Small intestine (tissue), 7 donors: ENCODE data around the gene MMP26. TPM values are rescaled to one million over a fixed set of nuclear protein-coding genes. Genes with fewer than 3 reads are reported as not detected.
A peak's percentile ranks its signal among the peaks of the same experiment; 100 is the strongest.

ENCODE experiments used
- DNase-seq, 2 donors: peaks; one replicate each; pipeline versions ENCODE4 v3.0.0 to v3.0.0-alpha.2; 2013
- FAIRE-seq: peaks from 2 replicates; lab custom pipeline; 2012; peaks lifted over from hg19 to GRCh38; lab: Jason Lieb, UNC
- H3K27ac ChIP-seq, 3 donors: one replicate each; pipeline ENCODE4 v1.5.1; 2013; ENCODE audit warnings: low read length in 2 of 3, mild to moderate bottlenecking in 2 of 3, control low read depth in 1 of 3, inconsistent platforms in 1 of 3, low read depth in 1 of 3, moderate library complexity in 1 of 3
- H3K27me3 ChIP-seq, 3 donors: one replicate each; pipeline ENCODE4 v1.6.1; 2013; ENCODE audit warnings: low read length in 3 of 3, inconsistent platforms in 1 of 3; ENCODE audit not compliant: control insufficient read depth in 3 of 3, insufficient read depth in 3 of 3
- H3K36me3 ChIP-seq, 3 donors: one replicate each; pipeline ENCODE4 v1.6.1; 2013; ENCODE audit warnings: low read length in 3 of 3, inconsistent platforms in 1 of 3, low read depth in 1 of 3, mild to moderate bottlenecking in 1 of 3, moderate library complexity in 1 of 3; ENCODE audit not compliant: control insufficient read depth in 3 of 3, insufficient read depth in 2 of 3
- H3K4me1 ChIP-seq, 3 donors: one replicate each; pipeline ENCODE4 v1.6.1; 2013; ENCODE audit warnings: low read length in 2 of 3, inconsistent platforms in 1 of 3, low read depth in 1 of 3, mild to moderate bottlenecking in 1 of 3, moderate library complexity in 1 of 3; ENCODE audit not compliant: control insufficient read depth in 3 of 3, insufficient read depth in 2 of 3
- H3K4me3 ChIP-seq, 3 donors: one replicate each; pipeline ENCODE4 v1.5.1; 2013; ENCODE audit warnings: low read length in 3 of 3, control low read depth in 1 of 3, inconsistent platforms in 1 of 3, low read depth in 1 of 3, mild to moderate bottlenecking in 1 of 3, moderate library complexity in 1 of 3
- H3K9me3 ChIP-seq, 2 donors: one replicate each; pipeline ENCODE4 v1.6.1; 2013; ENCODE audit warnings: low read depth in 1 of 2, low read length in 1 of 2; ENCODE audit not compliant: control insufficient read depth in 2 of 2, insufficient read depth in 1 of 2
- WGBS, 3 donors: extraction: QIAGEN DNeasy Blood & Tissue Kit; methylation state at CpG; one replicate each; pipeline ENCODE4 v1.1.7; 2013; 5-methylcytosine and 5-hydroxymethylcytosine counted together
- polyA plus RNA-seq, 4 donors: library from polyadenylated mRNA; stranded (reverse) in 3 of 4; unstranded in 1 of 4; fragments of 200-250 nt in 3 of 4; fragments of 120-200 nt in 1 of 4; gene quantifications; one replicate each; pipeline versions ENCODE4 v1.2.1 to v1.2.3, GENCODE V29; 2013
- donor health status: healthy with polysubstance abuse.
- donor health status: control.
- donor health status: control.
- donor health status: Bipolar disorder and iron deficiency.
- donor health status: healthy.

Gene MMP26
- polyA plus RNA-seq, 4 donors: 0.04 TPM; not detected in 3

- 44 to 65% (median 51%) methylated on average over 2 of the region's 2 CpGs for WGBS, 3 donors
- H3K9me3 ChIP-seq: no peaks in the 10 kb centered on the region
- no peak overlapping the region for H3K4me3 ChIP-seq
- H3K36me3 ChIP-seq: no peaks in the 10 kb centered on the region
- no peaks in the 10 kb centered on the region for H3K4me1 ChIP-seq
- FAIRE-seq: no peak
- no peaks in the 10 kb centered on the region for H3K27me3 ChIP-seq
- H3K27ac ChIP-seq: no peak overlapping the region
- DNase-seq: no peak
These were observed 30.8 kb upstream of the MMP26 start for GRCh38 chr11:4673781-4674180.

GRCh38 chr11:4677948-4678347, 26.6 kb upstream of the MMP26 start:
- 41 to 79% (median 57%) methylated on average over 2 of the region's 2 CpGs for WGBS, 3 donors
- no peaks in the 10 kb centered on the region for H3K4me1 ChIP-seq
- no peak for FAIRE-seq

GRCh38 chr11:4680341-4680740, 24.2 kb upstream of the MMP26 start:
- Histone ChIP-seq H3K27ac (no peak overlapping the region), H3K4me1 (no peaks in the 10 kb centered on the region), H3K27me3 (no peaks in the 10 kb centered on the region), H3K36me3 (no peaks in the 10 kb centered on the region), H3K4me3 (no peak overlapping the region), H3K9me3 (no peaks in the 10 kb centered on the region)
- 22 to 36% (median 31%) methylated on average over 3 of the region's 3 CpGs for WGBS, 3 donors
- no peak for FAIRE-seq
- peak in 1 of 2 donors; percentile 5 for DNase-seq

More at GRCh38 chr11:4677948-4678347, 26.6 kb upstream of the MMP26 start:
- no peaks in the 10 kb centered on the region for H3K9me3 ChIP-seq
- H3K27me3 ChIP-seq: no peaks in the 10 kb centered on the region
- H3K27ac ChIP-seq: no peak overlapping the region
- H3K36me3 ChIP-seq: no peaks in the 10 kb centered on the region
- H3K4me3 ChIP-seq: no peak overlapping the region
- peak in 1 of 2 donors; percentile 5 for DNase-seq

- Histone ChIP-seq H3K36me3 (no peaks in the 10 kb centered on the region), H3K27ac (no peak overlapping the region), H3K4me1 (no peaks in the 10 kb centered on the region), H3K27me3 (no peaks in the 10 kb centered on the region), H3K9me3 (no peaks in the 10 kb centered on the region), H3K4me3 (no peak overlapping the region)
- WGBS, 3 donors: 51 to 70% (median 51%) methylated on average over 2 of the region's 2 CpGs
- FAIRE-seq (no peak), DNase-seq (no peak)
These were observed 21.8 kb upstream of the MMP26 start for GRCh38 chr11:4682623-4683419.

- H3K9me3 ChIP-seq: no peaks in the 10 kb centered on the region
These were observed 19.8 kb upstream of the MMP26 start for GRCh38 chr11:4684631-4685285.

GRCh38 chr11:4695442-4695841, 9.1 kb upstream of the MMP26 start:
- H3K9me3 ChIP-seq: no peaks in the 10 kb centered on the region
- DNase-seq (no peak), FAIRE-seq (no peak)
- H3K4me3 ChIP-seq: no peak overlapping the region
- 14 to 26% (median 25%) methylated on average over 1 of the region's 1 CpG for WGBS, 3 donors
- no peak overlapping the region for H3K27ac ChIP-seq
- no peaks in the 10 kb centered on the region for H3K4me1 ChIP-seq
- no peaks in the 10 kb centered on the region for H3K27me3 ChIP-seq
- H3K36me3 ChIP-seq: no peaks in the 10 kb centered on the region

More at GRCh38 chr11:4684631-4685285, 19.8 kb upstream of the MMP26 start:
- FAIRE-seq (no peak), DNase-seq (no peak)
- Histone ChIP-seq H3K4me1 (no peaks in the 10 kb centered on the region), H3K27ac (no peak overlapping the region), H3K4me3 (no peak overlapping the region), H3K36me3 (no peaks in the 10 kb centered on the region), H3K27me3 (no peaks in the 10 kb centered on the region)
- WGBS, 3 donors: 56 to 77% (median 57%) methylated on average over 3 of the region's 3 CpGs

- DNase-seq: no peak
- Histone ChIP-seq H3K4me3 (no peak within 1 kb of the TSS), H3K4me1 (no peaks in the 10 kb centered on the region), H3K27ac (no peak within 1 kb of the TSS), H3K36me3 (no peaks in the 10 kb centered on the region), H3K9me3 (no peaks in the 10 kb centered on the region), H3K27me3 (no peaks in the 10 kb centered on the region)
- 47 to 67% (median 55%) methylated on average over 3 of the region's 3 CpGs for WGBS, 3 donors
- FAIRE-seq: no peak
These were observed 7.0 kb upstream of the MMP26 start, which contains the start of gene OR51E2 for GRCh38 chr11:4697585-4697984. OR51E2 (minus strand) TSS chr11:4697853; CDS start chr11:4682711, 15,142 bp downstream.

GRCh38 chr11:4699697-4700435, 4.7 kb upstream of the MMP26 start:
- H3K27ac ChIP-seq: no peak overlapping the region
- DNase-seq (no peak), FAIRE-seq (no peak)
- no peaks in the 10 kb centered on the region for H3K4me1 ChIP-seq
- no peaks in the 10 kb centered on the region for H3K36me3 ChIP-seq
- H3K4me3 ChIP-seq: no peak overlapping the region
- WGBS, 3 donors: 82 to 86% (median 83%) methylated on average over 3 of the region's 3 CpGs
- no peaks in the 10 kb centered on the region for H3K27me3 ChIP-seq
- H3K9me3 ChIP-seq: no peaks in the 10 kb centered on the region
